ENCODE data around the gene TLE3.

- TF ChIP-seq, protein P1, sequence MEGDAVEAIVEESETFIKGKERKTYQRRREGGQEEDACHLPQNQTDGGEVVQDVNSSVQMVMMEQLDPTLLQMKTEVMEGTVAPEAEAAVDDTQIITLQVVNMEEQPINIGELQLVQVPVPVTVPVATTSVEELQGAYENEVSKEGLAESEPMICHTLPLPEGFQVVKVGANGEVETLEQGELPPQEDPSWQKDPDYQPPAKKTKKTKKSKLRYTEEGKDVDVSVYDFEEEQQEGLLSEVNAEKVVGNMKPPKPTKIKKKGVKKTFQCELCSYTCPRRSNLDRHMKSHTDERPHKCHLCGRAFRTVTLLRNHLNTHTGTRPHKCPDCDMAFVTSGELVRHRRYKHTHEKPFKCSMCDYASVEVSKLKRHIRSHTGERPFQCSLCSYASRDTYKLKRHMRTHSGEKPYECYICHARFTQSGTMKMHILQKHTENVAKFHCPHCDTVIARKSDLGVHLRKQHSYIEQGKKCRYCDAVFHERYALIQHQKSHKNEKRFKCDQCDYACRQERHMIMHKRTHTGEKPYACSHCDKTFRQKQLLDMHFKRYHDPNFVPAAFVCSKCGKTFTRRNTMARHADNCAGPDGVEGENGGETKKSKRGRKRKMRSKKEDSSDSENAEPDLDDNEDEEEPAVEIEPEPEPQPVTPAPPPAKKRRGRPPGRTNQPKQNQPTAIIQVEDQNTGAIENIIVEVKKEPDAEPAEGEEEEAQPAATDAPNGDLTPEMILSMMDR (IDR thresholded peaks at IDR 0.05) = no peak
- no peak for TF ChIP-seq POLR2A (IDR thresholded peaks at IDR 0.05)
- no peak for TF ChIP-seq EP300 (IDR thresholded peaks at IDR 0.05)
These were observed 70.7 kb downstream of the TLE3 start for GRCh38 chr15:70026991-70027390.
